Caco-2 (cell line): Measurements from ENCODE around the gene MSX1. TPM values are rescaled to one million over a fixed set of nuclear protein-coding genes. Genes with fewer than 3 reads are reported as not detected.

Experiments used
- BruUV-seq: library from RNA; stranded (reverse); fragments of 400-500 nt; replicated peaks from 2 replicates; lab custom pipeline; 2021; lab: Mats Ljungman, UMichigan
- CTCF ChIA-PET: fragments of 300-600 bp; sonication (Branson Sonifier 250); formaldehyde crosslinking; loops from one replicate; lab custom pipeline; 2022; ENCODE audit warnings: antibody characterized with exemption; lab: Charles Lee
- POLR2A ChIA-PET: fragments of 300-600 bp; sonication (Branson Sonifier 250); formaldehyde crosslinking; loops from one replicate; lab custom pipeline; 2022; ENCODE audit warnings: antibody characterized with exemption; lab: Charles Lee
- DNase-seq, 2 experiments: peaks; one replicate each; pipeline versions ENCODE4 v3.0.0 to v3.0.0-alpha.2; 2020 to 2022
- H3K27me3 ChIP-seq: replicated peaks from 2 replicates; pipeline ENCODE4 v1.6.0; 2011; ENCODE audit warnings: low read length; ENCODE audit not compliant: control insufficient read depth, insufficient read depth
- H3K36me3 ChIP-seq: 2 replicates; pipeline ENCODE4 v1.5.1; 2011; ENCODE audit warnings: low read length; ENCODE audit not compliant: control insufficient read depth, insufficient read depth
- H3K4me1 ChIP-seq: fragments of 250-450 bp; sonication (Bioruptor Pico); 2 replicates; pipeline ENCODE4 v1.5.1; 2020; ENCODE audit warnings: mild to moderate bottlenecking
- H3K4me3 ChIP-seq: 2 replicates; pipeline ENCODE4 v1.5.1; 2011; ENCODE audit warnings: low read depth, mild to moderate bottlenecking, control low read depth, low read length
- H3K9me3 ChIP-seq: fragments of 250-450 bp; sonication (Bioruptor Pico); 2 replicates; pipeline ENCODE4 v1.5.1; 2020; ENCODE audit warnings: mild to moderate bottlenecking, moderate library complexity
- H3K27ac Mint-ChIP-seq: one replicate; pipeline ENCODE4 v1.8.0; 2022; ENCODE audit warnings: mixed read lengths; ENCODE audit not compliant: unreplicated experiment
- H3K27me3 Mint-ChIP-seq: one replicate; pipeline ENCODE4 v1.8.0; 2022; ENCODE audit warnings: mixed read lengths; ENCODE audit not compliant: insufficient read depth, unreplicated experiment
- H3K36me3 Mint-ChIP-seq: one replicate; pipeline ENCODE4 v1.8.0; 2022; ENCODE audit warnings: mild to moderate bottlenecking, mixed read lengths; ENCODE audit not compliant: insufficient read depth, unreplicated experiment
- H3K4me1 Mint-ChIP-seq: one replicate; pipeline ENCODE4 v1.8.0; 2022; ENCODE audit warnings: low read depth, mixed read lengths; ENCODE audit not compliant: unreplicated experiment
- H3K4me3 Mint-ChIP-seq: one replicate; pipeline ENCODE4 v1.8.0; 2022; ENCODE audit warnings: mild to moderate bottlenecking, moderate library complexity, mixed read lengths; ENCODE audit not compliant: unreplicated experiment
- H3K9me3 Mint-ChIP-seq: one replicate; pipeline ENCODE4 v1.8.0; 2022; ENCODE audit warnings: mixed read lengths; ENCODE audit not compliant: unreplicated experiment
- CTCF ChIP-seq, 2 experiments: fragments of 200-600 bp in 1 of 2; IDR thresholded peaks; 1 replicate in 1 of 2; 2 replicates in 1 of 2; pipeline versions ENCODE4 v1.5.1 to v1.8.0; 2011 to 2022; ENCODE audit warnings: antibody characterized with exemption in 1 of 2, control low read depth in 1 of 2, inconsistent platforms in 1 of 2, low read depth in 1 of 2, low read length in 1 of 2, mild to moderate bottlenecking in 1 of 2, moderate library complexity in 1 of 2; ENCODE audit not compliant: insufficient read depth in 1 of 2, severe bottlenecking in 1 of 2, unreplicated experiment in 1 of 2
- intact Hi-C: fragments of 100-400 bp; cut with micrococcal nuclease; formaldehyde crosslinking; loops from one replicate; pipeline ENCODE4 v1.10.0; 2022; ENCODE audit not compliant: unreplicated experiment
- total RNA-seq: library from RNA; stranded (reverse); gene quantifications from 2 replicates; pipeline ENCODE4 v1.2.3, GENCODE V29; 2022

MSX1 gene
- total RNA-seq, 1 experiment from 2014 or later, result 35.1 TPM

DNA sequence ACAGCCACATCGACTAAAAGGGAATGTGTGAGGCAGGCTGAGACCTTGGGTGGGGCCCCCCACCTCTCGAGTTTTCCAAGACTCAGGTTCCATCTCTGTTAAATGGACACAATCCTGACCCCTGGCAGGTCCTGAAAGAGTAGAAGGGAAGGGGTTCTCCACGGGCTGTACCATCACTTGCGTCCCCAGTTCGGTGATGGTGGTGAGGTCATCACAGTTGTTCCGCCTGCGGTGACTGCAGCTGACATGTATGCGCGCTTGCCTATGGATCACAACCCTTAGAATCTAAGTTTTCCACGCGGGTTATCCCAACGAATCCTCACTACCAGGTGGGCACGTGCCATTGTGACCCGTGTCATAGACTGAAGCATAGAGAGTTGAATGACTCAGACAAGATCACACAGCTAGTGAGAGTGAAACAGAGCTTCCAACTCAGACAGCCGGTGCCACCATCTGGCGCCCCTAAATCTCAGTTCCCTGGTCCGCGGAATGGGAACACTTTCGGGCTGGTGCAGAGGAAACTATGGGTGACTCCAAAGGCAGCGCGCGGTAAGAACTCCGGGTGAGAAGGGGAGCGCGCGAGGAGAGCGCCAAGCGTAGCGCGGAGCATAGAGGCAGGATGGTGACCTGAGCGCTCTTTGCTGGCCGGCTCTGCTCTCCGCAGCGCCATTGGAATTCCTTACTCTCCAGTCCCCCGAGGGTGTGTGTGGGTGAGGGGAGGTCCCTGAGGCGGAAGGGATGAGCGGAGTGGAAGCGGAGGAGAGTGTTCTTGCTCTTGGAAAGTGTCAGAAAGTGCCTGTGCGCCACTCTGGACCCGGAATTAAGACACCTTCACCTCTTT lies 10.5 kb downstream of the MSX1 start:
- no peak overlapping the region for H3K27ac Mint-ChIP-seq
- intact Hi-C loops, result loop anchor here (10.0 kb wide), 2 partner anchors 205 to 275 kb away; no protein-coding TSS in a partner anchor
- DNase-seq, result no peak
- peaks cover 4% of the 10 kb centered on the region for H3K27me3 Mint-ChIP-seq
- no peak for TF ChIP-seq CTCF (IDR thresholded peaks at IDR 0.05; ENCODE audit: insufficient read depth in 1 of 2, low read depth in 1 of 2, low read length in 1 of 2, severe bottlenecking in 1 of 2, unreplicated experiment in 1 of 2)
- Histone ChIP-seq H3K36me3 (no peaks in the 10 kb centered on the region), H3K27me3 (no peaks in the 10 kb centered on the region), H3K4me3 (no peak overlapping the region), H3K9me3 (no peaks in the 10 kb centered on the region), H3K4me1 (no peaks in the 10 kb centered on the region)
- H3K4me1 Mint-ChIP-seq, result no peaks in the 10 kb centered on the region
- ChIA-PET CTCF (no interaction called here), POLR2A (no interaction called here)
- BruUV-seq, result no TSS peak
- H3K36me3 Mint-ChIP-seq, result peaks cover 6% of the 10 kb centered on the region
- H3K4me3 Mint-ChIP-seq, result no peak overlapping the region
- no peaks in the 10 kb centered on the region for H3K9me3 Mint-ChIP-seq

- intact Hi-C loops, result no loop called here
- CTCF ChIA-PET, result interaction anchor here (0.6 kb wide), 1 partner anchor 265 kb away, joined by 11 read pairs; no protein-coding TSS in a partner anchor
Measured at GRCh38 chr4:4870576-4871241, 11.2 kb downstream of the MSX1 start.

More at GRCh38 chr4:4870576-4871241, 11.2 kb downstream of the MSX1 start:
- Histone ChIP-seq H3K36me3 (no peaks in the 10 kb centered on the region), H3K4me1 (no peaks in the 10 kb centered on the region), H3K4me3 (no peak overlapping the region), H3K27me3 (no peaks in the 10 kb centered on the region), H3K9me3 (no peaks in the 10 kb centered on the region)
- Mint-ChIP-seq H3K9me3 (no peaks in the 10 kb centered on the region), H3K27me3 (peaks cover 4% of the 10 kb centered on the region), H3K4me1 (no peaks in the 10 kb centered on the region), H3K4me3 (no peak overlapping the region), H3K27ac (no peak overlapping the region), H3K36me3 (no peaks in the 10 kb centered on the region)
- POLR2A ChIA-PET, result interaction anchor here (0.6 kb wide), 1 partner anchor 1147 kb away, joined by 13 read pairs; no protein-coding TSS in a partner anchor
- DNase-seq, result no peak
- BruUV-seq, result no TSS peak
- no peak for TF ChIP-seq CTCF (IDR thresholded peaks at IDR 0.05; ENCODE audit: insufficient read depth in 1 of 2, low read depth in 1 of 2, low read length in 1 of 2, severe bottlenecking in 1 of 2, unreplicated experiment in 1 of 2)
